ENCODE measurements around the gene AP1S1.

The AP1S1 gene

GRCh38 chr7:101200504-101200861 is 46.2 kb downstream of the AP1S1 start:
- Histone ChIP-seq H3K27ac (replicated peaks) (no peak overlapping the region), H3K4me3 (replicated peaks; ENCODE audit: insufficient read depth, low read length) (no peak overlapping the region), H3K27me3 (ENCODE audit: insufficient read depth, poor library complexity, severe bottlenecking) (peaks cover 21% of the 10 kb centered on the region)
- TF ChIP-seq SPI1 (IDR thresholded peaks at IDR 0.05; ENCODE audit: borderline replicate concordance, low read depth) (no peak), POLR2AphosphoS5 (IDR thresholded peaks at IDR 0.05; ENCODE audit: low read depth) (no peak), REST (IDR thresholded peaks at IDR 0.05; ENCODE audit: insufficient replicate concordance, low read depth) (no peak), CTCF (IDR thresholded peaks at IDR 0.05; ENCODE audit: insufficient read depth, low read length) (no peak), GABPA (IDR thresholded peaks at IDR 0.05; ENCODE audit: low read depth) (no peak)
- DNase-seq (ENCODE audit: low read depth in 1 of 2, low spot score in 1 of 2) = no peak

- no peak within 1 kb of the TSS for H3K4me3 ChIP-seq (replicated peaks; ENCODE audit: insufficient read depth, low read length)
- H3K27me3 ChIP-seq (ENCODE audit: insufficient read depth, poor library complexity, severe bottlenecking) = peaks cover 21% of the 10 kb centered on the region
- no peak within 1 kb of the TSS for H3K27ac ChIP-seq (replicated peaks)
- TF ChIP-seq REST (IDR thresholded peaks at IDR 0.05; ENCODE audit: insufficient replicate concordance, low read depth) (no peak), POLR2AphosphoS5 (IDR thresholded peaks at IDR 0.05; ENCODE audit: low read depth) (no peak), SPI1 (IDR thresholded peaks at IDR 0.05; ENCODE audit: borderline replicate concordance, low read depth) (no peak), CTCF (IDR thresholded peaks at IDR 0.05; ENCODE audit: insufficient read depth, low read length) (no peak), GABPA (IDR thresholded peaks at IDR 0.05; ENCODE audit: low read depth) (no peak)
- DNase-seq (ENCODE audit: low read depth in 1 of 2, low spot score in 1 of 2) = no peak
Observed at GRCh38 chr7:101200862-101201599, 46.8 kb downstream of the AP1S1 start, which contains the start of gene MOGAT3. Gene MOGAT3 (minus strand): TSS chr7:101201036. CDS start chr7:101200854, 182 bp downstream.

- DNase-seq (ENCODE audit: low read depth in 1 of 2, low spot score in 1 of 2) = no peak
- no peak for TF ChIP-seq SPI1 (IDR thresholded peaks at IDR 0.05; ENCODE audit: borderline replicate concordance, low read depth)
- no peak for TF ChIP-seq POLR2AphosphoS5 (IDR thresholded peaks at IDR 0.05; ENCODE audit: low read depth)
- TF ChIP-seq REST (IDR thresholded peaks at IDR 0.05; ENCODE audit: insufficient replicate concordance, low read depth) = no peak
- no peak for TF ChIP-seq CTCF (IDR thresholded peaks at IDR 0.05; ENCODE audit: insufficient read depth, low read length)
- TF ChIP-seq GABPA (IDR thresholded peaks at IDR 0.05; ENCODE audit: low read depth) = no peak
- Histone ChIP-seq H3K4me3 (replicated peaks; ENCODE audit: insufficient read depth, low read length) (no peak overlapping the region), H3K27me3 (ENCODE audit: insufficient read depth, poor library complexity, severe bottlenecking) (peaks cover 21% of the 10 kb centered on the region), H3K27ac (replicated peaks) (no peak overlapping the region)
Observed at GRCh38 chr7:101201695-101202602, 47.7 kb downstream of the AP1S1 start.

Data from HL-60 (cell line).